Activated CD8-positive, alpha-beta memory T cell treated with anti-CD3 and anti-CD28 coated beads for 1 hour (primary cell): ENCODE data around the gene LRRC41.
A peak's percentile ranks its signal among the peaks of the same experiment; 100 is the strongest.
"Not testable (repeated sequence)": the region's sequence is repeated elsewhere in the genome, so short reads cannot be mapped to it uniquely, and the experiment has no call there.

ENCODE experiments used
- DNase-seq, 2 donors: peaks; one replicate each; pipeline ENCODE4 v3.0.0-alpha.2; 2020; ENCODE audit warnings: low read depth in 1 of 2; ENCODE audit errors: extremely low read depth in 1 of 2

Gene LRRC41

DNA sequence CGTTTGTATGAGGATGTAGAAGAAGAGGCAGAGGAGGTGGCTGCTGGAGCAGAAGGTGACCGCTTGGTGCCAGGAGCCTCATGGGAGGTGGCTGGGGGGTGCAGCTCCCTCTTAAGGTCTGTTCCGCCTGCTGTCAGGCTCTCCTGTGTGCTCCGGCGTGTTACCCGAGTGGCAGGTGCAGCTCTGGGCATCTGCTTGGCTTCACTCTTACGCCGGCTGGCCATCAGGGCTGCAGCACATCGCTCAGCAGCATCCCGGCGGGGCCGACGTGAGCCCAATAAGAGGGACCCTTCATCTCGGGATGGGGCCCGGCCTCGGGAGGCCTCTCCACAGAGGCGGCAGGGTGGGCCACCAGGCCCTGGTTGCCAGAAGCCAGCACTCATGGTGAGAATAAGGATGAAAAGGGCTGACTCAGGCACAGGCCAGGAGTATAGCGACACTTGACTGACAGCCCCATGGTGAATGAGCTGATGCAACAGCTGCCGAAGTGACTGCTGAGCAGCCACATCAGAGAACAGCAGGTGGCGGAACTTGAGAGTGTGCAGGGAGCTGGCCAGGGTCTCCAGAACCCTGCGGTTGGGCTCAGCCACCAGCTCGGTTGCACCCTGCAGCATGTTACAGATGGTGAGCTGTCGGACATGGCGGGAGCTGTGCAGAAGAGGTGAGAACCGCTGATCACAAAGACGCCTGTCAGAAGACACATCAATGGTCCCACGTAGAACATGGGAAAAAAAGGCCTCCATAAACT is 17.5 kb downstream of the LRRC41 start:
- DNase-seq = no peak

DNA sequence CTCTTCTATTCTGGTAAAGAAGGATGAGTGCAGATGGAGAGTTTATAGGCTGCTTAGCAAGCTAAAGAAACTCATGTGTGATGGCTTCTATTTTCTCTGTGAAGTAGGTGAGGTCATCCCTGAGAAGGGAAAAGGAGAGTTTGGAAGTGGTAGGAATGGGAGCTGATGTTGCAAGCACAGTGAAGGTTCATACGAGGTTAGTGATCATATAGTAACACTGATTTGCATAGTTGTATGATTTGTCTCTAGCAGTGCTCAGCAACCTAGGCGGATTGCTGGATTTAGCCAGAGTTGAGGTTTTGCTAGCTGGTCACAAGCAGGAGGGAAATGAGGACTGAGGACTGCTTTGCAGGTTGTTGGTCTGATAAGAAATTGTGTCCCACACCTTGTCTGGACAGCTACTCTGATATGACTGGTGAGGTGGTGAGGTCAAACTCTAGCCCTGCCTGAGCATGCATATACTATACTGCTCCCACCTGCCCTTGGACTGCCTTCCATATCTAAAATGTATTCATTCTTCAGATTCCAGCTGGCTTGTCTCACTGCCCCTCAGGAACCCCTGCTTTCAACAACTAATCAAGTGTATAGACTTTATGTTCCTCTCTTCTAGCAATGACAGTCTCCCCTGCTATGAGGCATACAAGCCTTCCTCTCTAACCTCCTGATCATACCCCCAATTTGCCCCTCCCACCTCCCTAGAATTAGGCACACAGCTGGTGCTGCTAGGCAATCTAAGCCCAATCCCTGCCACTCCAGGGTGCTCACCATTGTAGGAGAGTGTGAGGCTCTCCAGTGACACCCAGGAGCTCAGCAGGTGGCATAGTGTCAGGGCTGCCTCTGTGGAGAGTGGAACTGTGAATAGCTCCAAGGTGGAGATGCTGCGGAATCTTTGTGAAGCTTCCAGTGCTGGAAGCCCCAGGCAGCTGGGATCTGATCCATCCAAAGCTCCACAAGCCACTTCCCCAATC is 18.5 kb downstream of the LRRC41 start:
- DNase-seq = no peak

DNA sequence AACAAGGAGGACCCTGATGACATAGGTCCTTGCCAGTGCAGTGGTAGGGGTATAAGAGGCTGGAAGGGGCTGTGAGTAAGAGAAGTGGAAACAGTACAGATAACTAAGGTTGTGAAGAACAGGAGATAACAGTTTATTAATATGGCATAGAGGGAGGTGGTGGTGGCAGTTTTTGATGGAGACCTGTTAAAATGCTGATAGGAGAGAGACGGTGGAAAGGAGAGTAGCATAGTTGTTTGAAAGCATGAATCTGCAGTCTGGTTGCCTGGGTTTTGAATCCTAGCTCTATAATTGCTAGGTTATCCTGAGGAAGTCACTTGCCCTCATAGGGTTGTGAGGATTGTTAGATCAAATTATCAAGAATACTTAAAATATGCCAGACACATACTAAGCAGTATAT is 19.4 kb downstream of the LRRC41 start:
- DNase-seq = no peak

DNA sequence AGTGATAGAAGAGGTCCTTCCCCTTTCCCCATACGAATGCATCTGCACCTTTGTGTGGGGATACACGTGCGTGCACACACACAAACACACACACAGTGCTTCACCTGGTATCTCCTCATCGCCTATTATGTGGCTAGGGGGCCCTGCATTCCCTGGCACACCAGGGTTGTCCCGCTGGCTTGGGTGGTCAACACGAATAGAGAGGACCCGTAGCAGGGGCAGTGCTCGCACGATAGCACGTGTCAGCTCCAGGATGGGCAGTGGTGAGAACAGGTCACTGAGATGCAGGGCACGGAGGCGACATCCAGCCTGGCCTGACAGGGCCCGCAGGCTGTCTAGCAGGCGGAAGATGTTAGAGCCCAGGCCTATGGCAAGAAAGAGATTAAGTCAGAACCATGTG is 22.4 kb downstream of the LRRC41 start:
- DNase-seq = no peak

DNA sequence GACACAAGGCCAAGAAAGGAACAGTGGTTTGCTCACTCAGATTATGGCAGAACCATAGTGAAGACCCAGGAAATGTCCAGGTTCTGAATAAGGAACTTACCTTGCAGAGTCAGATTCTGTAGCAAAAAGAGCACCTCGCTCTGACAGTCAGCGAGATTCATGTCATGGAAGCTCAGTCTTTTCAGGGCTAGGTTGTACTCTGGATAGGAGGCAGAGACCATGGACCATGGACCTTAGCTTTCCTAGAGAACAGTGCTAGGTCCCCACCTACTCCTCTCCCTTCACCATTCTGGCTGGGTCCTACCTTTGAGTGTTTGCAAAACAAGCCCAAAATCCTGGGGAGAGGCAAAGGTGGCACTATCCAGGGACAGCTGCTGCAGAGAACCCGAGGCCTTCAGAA is 23.3 kb downstream of the LRRC41 start:
- no peak for DNase-seq

DNA sequence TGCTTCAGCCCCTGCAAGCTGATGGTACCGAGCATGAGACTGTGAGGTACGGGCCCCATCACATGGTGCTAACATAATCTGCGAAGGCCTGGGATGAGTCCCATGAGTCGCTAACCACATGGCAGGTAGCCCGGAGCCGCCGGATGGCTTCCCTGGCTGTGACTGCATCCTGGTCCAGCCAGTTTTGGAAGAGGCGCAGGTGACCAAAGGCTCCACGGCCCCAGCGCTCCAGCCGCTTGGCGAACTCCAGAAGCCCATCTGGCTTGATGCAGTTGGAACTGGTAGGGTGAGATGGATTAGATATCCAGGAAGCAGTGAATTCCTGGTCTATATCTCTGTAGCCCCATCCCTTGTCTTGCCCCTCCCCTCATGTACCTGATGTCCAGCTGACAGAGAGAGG is 24.6 kb downstream of the LRRC41 start:
- DNase-seq = no peak

DNA sequence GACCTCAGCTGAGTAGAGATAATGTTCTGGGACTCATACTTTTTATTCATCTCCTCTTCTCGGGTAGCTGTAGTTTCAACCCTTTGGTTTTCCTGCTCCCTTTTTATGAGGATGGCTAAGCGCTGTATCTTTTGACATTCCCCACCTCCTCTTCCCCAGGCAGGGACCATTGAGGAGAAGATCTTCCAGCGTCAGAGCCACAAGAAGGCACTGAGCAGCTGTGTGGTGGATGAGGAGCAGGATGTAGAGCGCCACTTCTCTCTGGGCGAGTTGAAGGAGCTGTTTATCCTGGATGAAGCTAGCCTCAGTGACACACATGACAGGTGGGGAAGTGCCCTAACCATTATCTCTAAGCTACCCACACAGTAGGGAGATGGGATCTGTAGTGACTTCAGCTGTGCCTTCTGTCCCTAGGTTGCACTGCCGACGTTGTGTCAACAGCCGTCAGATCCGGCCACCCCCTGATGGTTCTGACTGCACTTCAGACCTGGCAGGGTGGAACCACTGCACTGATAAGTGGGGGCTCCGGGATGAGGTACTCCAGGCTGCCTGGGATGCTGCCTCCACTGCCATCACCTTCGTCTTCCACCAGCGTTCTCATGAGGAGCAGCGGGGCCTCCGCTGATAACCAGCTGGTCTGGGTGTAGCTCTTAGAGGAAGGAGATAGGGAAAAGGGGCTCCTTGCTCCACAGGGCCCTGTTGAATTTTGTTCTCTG is 25.6 kb downstream of the LRRC41 start:
- DNase-seq = no peak

DNA sequence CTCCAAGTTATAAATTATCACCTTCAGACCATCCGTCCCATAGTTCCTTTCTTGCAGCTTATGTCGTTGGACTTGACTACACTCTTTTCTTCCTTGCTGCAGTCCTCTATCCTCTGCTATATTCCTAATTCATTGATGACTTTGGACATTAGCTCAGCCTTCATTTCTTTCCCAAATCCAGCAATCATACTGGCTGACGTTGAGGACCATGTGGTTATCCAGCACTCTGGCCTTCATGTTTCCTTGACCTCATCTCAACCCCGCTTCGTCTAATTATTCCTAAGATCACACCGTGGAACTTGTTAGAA is 28.4 kb downstream of the LRRC41 start:
- no peak for DNase-seq

DNA sequence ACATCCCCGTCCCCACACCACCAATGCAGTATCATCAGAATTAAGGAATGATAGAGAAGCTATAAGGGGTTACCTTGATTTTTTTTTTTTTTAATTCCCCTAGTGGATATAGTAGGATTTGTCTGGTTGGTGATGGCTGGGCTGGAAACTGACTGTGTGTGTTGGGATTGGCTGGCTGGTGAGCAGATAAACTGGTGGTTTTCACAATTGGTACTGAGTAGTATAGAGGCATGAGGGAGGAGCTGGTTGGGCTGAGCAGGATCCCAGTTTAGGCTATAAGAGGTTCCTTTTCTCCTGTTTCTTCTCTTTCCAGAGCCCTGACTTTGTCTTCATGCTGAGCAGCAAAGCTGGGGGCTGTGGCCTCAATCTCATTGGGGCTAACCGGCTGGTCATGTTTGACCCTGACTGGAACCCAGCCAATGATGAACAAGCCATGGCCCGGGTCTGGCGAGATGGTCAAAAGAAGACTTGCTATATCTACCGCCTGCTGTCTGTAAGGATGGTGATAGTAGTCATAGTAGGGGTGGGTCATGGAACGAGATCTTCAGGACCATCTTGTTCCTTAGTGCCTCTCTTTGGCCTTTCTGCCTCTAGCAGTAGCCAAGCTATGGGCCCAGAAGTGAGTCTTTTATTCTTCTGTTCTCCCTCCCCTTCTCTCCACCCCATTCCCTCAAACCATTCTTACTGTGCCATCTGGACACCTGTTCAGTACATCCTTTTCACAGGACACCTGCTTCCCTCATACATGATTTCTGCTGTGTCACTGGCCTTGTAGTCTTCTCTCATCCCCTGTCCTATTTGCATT is 29.0 kb downstream of the LRRC41 start:
- no peak for DNase-seq

DNA sequence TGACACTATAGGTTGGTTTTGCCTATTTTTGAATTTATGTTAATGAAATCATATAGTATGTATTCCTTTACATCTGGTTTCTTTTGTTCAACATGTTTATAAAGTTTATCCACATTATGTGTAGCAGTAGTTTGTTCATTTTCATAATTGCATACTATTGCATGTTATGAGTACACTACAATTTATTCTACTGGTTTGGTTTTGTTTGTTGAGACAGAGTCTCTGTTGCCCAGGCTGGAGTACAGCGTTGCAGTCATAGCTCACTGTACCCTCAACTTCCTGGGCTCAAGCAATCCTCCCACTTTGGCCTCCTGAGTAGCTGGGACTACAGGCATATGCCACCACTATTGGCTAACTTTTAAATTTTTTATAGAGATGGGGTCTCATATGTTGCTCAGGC is 34.8 kb downstream of the LRRC41 start:
- DNase-seq = no peak

DNA sequence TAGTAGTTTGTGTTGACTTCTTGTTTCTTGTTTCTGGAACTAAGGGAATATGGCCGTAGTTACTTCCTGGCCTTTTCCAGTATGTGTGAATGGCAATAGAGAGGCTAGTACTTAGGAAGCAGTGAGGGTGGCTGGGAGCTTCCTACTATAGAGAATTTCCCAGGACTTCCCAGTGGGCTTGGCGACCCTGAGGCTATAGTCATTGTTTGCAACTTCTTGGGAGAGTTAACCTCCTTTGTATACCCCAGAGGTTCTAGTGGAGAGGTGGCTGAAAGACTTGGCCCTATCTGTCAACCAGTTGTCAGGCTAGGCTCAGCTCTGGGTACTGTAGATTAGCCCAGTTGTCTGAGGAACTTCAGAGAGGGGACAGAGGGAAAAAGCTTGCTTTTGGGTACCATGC is 40.3 kb downstream of the LRRC41 start:
- DNase-seq = no peak

DNA sequence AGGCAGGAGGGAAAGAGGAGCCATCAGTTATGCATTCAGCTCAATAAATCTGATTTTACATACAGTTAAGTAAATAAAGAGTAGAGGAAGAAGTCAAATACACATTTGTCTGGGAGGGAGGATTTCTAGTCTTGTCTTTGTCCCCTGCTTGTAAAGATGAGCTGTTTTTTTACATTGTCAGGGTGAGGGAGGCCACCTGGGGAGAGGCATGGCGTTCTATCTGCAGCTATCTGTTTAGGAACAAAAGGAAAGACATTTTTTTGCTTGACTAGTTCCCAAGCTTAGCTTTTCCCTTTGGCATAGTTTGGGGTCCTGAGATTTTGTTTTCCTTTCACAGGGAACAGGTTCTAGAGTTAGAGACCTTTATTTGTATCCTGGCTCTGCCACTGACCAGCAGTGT is 40.9 kb downstream of the LRRC41 start:
- DNase-seq = no peak

DNA sequence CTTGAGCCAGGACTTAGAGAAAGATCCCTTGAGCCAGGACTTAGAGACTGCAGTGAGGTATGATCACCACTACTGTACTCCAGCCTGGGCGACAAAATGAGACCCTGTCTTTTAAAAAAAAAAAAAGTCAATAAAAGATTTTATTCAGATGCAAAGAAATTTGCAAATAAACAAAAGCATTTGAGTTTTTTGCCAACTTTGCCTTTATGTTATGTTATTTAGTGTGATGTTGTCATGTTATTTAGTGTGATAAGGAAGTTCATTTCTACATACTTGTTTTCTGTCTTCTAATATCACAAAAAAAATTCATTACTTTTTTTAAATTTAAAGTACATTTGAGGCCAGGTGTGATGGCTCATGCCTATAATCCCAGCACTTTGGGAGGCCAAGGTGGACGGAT is 46.9 kb downstream of the LRRC41 start:
- DNase-seq = no peak

DNA sequence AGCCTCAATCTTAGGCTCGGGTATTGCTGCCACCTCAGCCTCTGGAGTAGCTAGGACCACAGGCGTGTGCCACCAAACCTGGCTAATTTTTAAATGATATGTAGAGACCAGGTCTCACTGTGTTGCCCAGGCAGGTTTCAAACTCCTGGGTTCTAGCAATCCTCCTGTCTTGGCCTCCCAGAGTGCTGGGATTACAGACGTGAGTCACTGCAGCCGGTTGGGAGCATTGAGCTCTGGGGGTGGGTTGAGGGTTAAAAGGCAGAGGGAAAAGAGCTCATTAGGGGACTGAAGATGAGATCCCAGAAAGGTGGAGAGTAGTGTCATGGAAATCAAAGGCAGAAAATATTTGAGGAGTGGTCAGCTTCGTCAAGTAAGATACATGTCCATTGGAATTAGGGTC is 48.7 kb downstream of the LRRC41 start:
- DNase-seq = no peak

DNA sequence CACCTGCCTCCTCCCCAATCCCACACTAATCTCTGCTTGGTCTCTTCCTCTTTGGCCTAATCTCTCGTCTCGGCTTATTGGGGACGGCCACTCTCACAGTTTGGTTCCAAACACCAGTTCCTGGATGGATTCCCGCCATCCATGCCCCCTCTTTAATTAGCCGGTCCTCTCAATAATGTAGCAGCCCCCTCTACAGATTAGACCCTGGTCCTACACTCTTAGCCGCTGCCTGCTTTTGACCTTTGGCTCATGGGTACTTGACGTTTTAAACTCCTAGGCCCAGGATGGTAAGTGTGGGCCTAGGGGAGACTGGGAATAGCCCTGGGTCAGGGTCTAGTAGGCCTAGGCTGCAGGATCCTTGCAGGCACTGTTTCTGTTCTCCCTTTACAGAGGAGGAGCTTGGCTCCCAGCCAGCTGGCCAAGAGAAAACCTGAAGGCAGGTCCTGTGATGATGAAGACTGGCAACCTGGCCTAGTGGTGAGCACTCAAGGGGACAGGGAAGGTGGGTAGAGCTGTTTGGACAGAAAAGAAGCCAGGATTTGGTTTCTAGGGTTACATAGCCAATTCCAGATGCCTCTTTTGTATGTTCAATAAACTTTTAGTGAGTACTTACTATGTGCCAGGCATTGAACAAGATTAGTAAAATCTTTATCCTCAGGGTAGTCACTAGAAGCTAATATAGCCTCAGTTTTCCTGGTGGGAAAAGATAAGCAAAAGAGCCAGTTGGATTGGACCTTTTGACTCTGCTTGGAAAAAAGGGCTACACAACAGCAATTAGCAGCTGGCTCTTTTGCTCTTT is 55.1 kb downstream of the LRRC41 start:
- DNase-seq = no peak

DNA sequence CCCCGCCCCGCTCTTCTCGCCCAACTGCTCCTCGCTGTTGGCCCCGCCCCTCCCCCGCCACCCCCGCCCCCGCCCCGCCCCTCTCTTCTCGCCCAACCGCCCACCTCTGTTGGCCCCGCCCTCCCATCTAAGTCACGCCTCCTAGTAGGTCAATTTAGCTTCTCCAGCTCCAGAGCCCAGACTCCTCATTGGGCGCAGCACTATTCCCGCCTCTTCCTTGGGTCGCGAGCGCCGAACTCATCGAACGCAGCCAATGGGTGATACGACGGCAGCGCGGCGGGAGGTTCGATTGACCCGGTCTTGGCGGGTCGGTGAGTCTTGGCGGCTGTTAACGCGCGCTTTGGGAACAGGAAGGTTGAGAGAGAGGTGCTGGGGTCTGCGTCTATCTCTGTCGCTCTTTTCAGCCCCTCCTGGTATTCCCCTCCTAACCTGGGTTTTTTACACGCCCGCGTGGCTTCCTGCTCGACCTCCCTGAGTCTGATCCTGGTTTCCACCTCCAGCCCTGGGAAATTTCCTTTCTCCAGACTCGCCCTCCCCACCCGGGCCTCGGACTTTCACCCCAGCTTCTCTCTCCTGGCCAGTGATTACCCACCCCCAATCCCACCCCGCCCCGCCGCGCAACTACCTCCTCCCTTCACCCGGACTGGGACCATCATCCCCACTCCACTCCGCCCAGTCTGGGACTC is 55.8 kb downstream of the LRRC41 start, which contains the start of gene RAD54L:
TSS of gene RAD54L (plus strand) at position 328 of the 686 bp plus-strand sequence. CDS start 643 bp downstream, outside the sequence.
- DNase-seq = peak; percentile 88 to 94

DNA sequence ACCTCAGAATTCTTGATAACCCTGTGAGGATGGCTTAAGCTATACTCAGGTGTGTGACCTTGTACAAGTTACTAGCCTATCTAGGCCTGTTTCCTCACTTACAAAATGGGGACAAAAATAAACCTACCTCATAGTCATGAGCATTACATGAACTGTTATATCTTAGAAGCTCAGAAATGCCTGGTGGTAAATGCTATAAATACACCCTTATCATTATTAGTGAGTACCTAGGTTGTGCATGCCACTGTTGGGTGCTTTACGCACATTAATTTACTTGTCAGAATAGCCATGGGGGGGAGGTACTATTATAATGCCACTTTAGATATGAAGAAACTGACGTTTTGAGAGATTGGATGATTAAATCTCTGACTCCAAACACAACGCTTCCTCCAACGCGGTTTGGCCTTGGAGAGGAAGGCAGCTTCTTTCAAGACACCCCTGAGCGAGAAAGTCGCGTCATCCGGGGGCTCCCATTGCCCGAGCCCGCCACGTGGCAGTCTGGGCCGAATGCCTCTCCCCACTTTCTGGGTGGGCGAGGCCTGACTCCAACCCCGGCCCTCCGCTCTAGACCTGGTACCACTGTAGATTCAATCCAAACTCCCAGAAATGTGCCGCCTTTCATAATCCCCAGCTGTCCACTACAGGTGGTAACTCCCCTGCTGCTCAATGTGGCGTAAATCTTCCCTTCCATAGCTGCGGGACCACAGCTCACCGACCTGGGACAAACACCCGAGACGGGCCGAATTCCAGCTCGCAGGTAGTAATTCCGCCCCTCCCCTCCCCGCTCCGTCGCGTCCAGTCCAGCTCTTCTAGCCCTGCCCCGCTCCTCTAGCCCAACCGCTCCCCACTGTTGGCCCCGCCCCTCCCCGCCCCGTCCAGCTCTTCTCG is 56.6 kb downstream of the LRRC41 start:
- no peak for DNase-seq

DNA sequence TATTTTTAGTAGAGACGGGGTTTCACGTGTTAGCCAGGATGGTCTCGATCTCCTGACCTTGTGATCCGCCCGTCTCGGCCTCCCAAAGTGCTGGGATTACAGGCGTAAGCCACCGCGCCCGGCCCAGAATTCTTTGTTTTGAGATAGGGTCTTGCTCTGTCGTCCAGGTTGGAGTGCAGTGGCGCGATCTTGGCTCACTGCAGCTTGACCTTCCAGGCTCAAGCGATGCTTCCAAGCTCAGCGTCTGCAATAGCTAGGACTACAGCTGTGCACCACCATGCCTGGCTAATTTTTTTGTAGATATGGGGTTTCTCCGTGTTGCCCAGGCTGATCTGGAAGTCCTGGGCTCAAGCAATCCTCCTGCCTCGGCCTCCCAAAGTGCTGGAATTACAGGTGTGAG is 57.3 kb downstream of the LRRC41 start:
- not testable (repeated sequence) for DNase-seq
